ENCODE measurements around the gene KNSTRN. TPM values are rescaled to one million over a fixed set of nuclear protein-coding genes. Genes with fewer than 3 reads are reported as not detected.

KNSTRN gene
- total and polyA plus RNA-seq, 2 of the 13 experiments (the other 11 are each of a cell fraction or from before 2014, with no cell fraction given) = 20.3 to 62.3 TPM

GRCh38 chr15:40412095-40412759, 29.7 kb downstream of the KNSTRN start (continued):
- TF ChIP-seq HNRNPUL1 (IDR thresholded peaks at IDR 0.05; ENCODE audit: low read depth, low read length) (no peak), ELF3 (CRISPR knock-in tag; IDR thresholded peaks at IDR 0.05) (no peak), EHMT2 (IDR thresholded peaks at IDR 0.05; ENCODE audit: borderline replicate concordance, low read depth, low read length) (no peak), ZSCAN30 (CRISPR knock-in tag; IDR thresholded peaks at IDR 0.05) (no peak), ZNF329 (CRISPR knock-in tag; IDR thresholded peaks at IDR 0.05; ENCODE audit: low read depth) (no peak), MED13 (CRISPR knock-in tag; IDR thresholded peaks at IDR 0.05) (no peak), ZSCAN31 (CRISPR knock-in tag; IDR thresholded peaks at IDR 0.05; ENCODE audit: low read depth) (no peak), GPBP1L1 (CRISPR knock-in tag; IDR thresholded peaks at IDR 0.05) (no peak), ZBTB10 (CRISPR knock-in tag; IDR thresholded peaks at IDR 0.05; ENCODE audit: borderline replicate concordance) (no peak), SNAPC2 (CRISPR knock-in tag; IDR thresholded peaks at IDR 0.05) (no peak), ZNF878 (CRISPR knock-in tag; IDR thresholded peaks at IDR 0.05) (no peak), ZNF607 (CRISPR knock-in tag; IDR thresholded peaks at IDR 0.05; ENCODE audit: borderline replicate concordance) (no peak), MIER2 (CRISPR knock-in tag; IDR thresholded peaks at IDR 0.05) (no peak), SALL2 (CRISPR knock-in tag; IDR thresholded peaks at IDR 0.05) (no peak), MTA1 (CRISPR knock-in tag; IDR thresholded peaks at IDR 0.05; ENCODE audit: borderline replicate concordance) (no peak), SIN3A (IDR thresholded peaks at IDR 0.05; ENCODE audit: borderline replicate concordance, low read depth, low read length) (no peak), ATAD3A (CRISPR knock-in tag; IDR thresholded peaks at IDR 0.05) (no peak), MED1 (CRISPR knock-in tag; IDR thresholded peaks at IDR 0.05) (peak; percentile 34; the same call in 1 of the 2 replicates), ZNF121 (CRISPR knock-in tag; IDR thresholded peaks at IDR 0.05) (no peak), BCL3 (CRISPR knock-in tag; IDR thresholded peaks at IDR 0.05) (no peak), ZFP62 (CRISPR knock-in tag; IDR thresholded peaks at IDR 0.05) (no peak), KAT7 (CRISPR knock-in tag; IDR thresholded peaks at IDR 0.05; ENCODE audit: borderline replicate concordance) (no peak), JUNB (CRISPR knock-in tag; IDR thresholded peaks at IDR 0.05; ENCODE audit: borderline replicate concordance) (no peak), RARA (CRISPR knock-in tag; IDR thresholded peaks at IDR 0.05) (0 out of 2 replicates have a peak, but pooled peaks have one; percentile 32), ETV6 (CRISPR knock-in tag; conservative IDR thresholded peaks at IDR 0.05) (no peak)
